NCI-H526 treated with DMSO at 0.1 percent for 48 hours (cell line): ENCODE measurements around the gene INTU.
A peak's percentile ranks its signal among the peaks of the same experiment; 100 is the strongest.
"Not testable (repeated sequence)": the region's sequence is repeated elsewhere in the genome, so short reads cannot be mapped to it uniquely, and the experiment has no call there.

Experiments
- DNase-seq: peaks from one replicate; lab custom pipeline; 2025; lab: John Stamatoyannopoulos, UW

INTU gene

DNA sequence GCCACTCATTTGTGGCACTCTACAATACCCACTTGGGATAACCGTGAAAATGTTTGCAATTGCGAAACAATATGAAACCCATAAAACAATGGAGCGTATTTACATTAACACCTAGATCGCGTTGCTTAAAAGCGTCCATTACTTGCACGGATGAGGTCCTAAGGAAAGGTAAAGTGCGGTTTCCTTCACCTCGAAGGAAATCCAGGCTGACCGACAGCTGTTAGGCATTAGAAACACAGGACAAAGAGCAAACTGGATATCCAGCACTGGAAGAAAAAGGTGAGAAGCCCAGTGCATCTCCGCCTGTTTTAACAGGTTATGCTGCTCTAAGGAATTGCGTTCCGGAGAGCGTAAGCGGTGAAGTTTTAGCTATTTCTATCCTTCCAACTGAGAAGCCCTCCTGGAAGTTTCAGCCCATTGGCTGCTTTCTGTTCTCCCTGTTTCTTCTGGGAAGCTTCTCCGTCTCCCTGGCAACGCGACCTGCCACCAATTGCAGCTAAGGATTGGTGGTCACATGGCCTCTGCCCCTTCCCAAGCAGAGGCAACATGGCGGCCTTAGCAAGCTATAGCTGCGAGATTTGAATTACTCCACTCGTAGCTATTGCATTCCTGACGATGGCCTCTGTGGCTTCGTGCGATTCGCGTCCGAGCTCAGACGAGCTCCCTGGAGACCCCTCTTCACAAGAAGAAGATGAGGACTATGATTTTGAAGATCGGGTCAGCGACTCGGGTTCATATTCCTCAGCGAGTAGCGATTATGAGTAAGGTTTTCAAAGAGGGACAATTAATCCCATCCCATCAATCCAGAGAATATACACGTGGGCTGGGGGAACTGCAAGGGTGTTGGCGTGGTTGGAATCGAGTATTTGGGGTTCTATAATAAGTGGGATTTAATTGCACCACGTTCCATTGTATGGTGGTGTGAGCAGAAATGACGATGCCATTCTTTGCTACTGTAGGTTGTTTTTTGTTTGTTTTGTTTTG is at the start of gene INTU:
TSS of gene INTU (plus strand) at position 538 of the 984 bp plus-strand sequence. CDS start at position 616, 78 bp downstream.
- DNase-seq, result peak; percentile 94

DNA sequence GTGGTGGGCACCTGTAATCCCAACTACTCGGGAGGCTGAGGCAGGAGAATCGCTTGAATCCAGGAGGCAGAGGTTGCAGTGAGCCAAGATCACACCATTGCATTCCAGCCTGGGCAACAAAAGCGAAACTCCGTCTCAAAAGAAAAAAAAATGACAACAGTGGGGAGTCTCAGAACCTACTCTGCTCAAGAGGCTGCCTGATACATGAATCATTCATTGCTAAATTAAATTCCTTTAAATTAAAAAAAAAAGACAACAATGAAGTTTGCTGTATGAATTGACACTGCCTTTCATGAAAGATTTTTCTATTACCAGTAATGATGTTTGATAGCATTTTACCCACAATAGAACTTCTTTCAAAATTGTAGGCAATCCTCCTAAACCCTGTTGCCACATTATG is 46.3 kb upstream of the INTU start:
- not testable (repeated sequence) for DNase-seq

DNA sequence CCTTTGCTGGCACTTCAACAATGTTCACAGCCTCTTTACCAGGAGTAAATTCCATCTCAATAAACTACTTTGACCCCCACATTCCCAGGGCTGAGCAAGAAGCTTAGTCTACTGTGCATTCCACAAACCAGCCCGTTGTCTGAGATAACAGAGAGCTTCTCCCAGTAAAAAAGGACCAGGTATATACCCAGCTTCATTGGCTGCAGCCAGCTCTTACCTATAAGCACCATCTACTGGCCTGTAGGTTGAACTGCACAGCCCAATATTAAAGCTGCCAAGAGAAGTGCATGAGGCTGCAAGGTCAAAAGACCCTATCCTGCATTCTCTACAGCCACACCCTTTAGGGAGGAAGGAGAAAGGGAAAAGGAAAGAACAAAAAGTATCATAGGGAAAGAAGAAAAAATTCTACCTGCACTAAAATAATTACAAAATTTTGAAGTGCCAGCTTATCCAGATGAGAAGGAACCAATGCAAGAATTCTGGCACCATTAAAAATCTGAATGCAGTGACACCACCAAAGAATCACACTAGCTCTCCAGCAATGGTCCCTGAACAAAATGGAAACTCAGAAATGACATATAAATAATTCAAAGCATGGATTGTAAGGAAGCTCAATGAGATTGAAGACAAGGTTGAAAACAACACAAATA is 45.7 kb upstream of the INTU start:
- peak; percentile 38 for DNase-seq

DNA sequence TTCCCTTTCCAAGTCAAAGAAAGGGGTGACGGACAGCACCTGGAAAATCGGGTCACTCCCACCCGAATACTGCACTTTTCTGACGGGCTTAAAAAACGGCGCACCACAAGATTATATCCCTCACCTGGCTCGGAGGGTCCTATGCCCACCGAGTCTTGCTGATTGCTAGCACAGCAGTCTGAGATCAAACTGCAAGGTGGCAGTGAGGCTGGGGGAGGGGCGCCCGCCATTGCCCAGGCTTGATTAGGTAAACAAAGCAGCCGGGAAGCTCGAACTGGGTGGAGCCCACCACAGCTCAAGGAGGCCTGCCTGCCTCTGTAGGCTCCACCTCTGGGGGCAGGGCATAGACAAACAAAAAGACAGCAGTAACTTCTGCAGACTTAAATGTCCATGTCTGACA is 43.6 kb upstream of the INTU start:
- not testable (repeated sequence) for DNase-seq

DNA sequence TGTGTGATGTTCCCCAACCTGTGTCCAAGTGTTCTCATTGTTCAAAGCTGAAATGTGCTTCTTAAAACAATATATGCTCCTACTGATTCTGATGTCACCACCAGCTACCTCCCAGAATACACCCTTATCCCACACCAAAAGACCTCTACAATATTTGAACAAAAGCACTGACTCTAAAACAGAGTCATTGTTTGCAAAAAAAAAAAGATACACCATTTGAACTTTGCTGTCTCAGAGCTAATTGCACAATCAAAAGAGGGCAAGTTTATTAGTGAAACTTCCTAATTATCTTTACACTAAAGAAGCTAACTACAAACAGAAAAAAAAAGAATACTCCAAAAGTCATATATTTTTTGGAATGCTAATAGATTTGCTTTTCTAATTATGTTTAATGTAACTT is 34.1 kb upstream of the INTU start:
- DNase-seq, result no peak

DNA sequence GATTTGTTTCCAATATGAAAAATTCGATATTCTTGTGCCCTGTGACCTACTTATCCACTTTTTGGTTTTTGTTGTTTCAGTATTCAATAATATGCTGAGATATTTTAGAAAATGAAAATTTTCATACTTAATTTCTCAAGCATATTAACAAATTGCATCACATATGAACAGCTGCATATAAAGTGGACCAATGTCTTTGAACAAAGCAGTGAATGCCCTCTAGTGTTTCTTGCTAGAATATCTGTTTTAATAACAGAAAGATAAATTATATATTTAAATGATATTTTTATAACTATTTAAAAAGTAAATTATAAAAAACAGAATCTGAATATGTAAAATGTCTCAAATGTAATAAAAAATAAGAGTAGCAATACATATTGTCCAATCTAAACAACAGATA is 31.7 kb upstream of the INTU start:
- no peak for DNase-seq

DNA sequence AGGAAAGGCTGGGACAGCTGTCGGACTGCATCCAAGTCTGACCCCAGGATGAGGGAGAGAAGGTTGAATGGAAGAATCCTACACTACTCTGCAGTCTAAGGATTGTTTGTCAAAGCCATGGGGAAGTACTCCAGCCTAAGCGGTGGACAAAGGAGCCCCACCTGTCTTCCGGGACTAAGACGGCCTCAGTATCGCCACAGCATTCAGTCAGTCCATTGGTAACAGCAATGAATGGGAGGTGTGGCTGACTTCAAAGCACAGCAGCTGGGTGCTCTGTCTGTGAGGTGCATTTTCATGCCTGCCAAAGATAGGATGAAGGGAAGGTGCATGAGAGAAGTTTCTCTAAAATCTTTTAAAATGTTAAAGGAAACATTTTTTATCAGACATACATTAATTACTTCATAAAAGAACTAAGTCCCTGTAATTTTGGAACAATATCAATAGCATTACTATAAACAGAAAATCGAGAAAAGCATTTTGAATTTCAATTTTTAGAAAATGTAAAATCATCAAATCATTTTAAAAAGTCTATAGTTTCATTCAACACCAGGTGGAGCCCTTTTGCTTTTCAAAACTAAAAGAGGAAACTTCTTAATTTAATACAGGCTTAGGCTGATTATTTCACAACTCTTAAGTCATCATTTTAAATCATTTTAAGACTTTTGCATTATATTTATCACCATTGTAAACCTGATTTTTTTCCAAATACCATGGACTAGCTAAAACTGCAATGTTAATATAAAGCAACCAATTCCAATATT is 27.6 kb upstream of the INTU start:
- peak; percentile 33 for DNase-seq

DNA sequence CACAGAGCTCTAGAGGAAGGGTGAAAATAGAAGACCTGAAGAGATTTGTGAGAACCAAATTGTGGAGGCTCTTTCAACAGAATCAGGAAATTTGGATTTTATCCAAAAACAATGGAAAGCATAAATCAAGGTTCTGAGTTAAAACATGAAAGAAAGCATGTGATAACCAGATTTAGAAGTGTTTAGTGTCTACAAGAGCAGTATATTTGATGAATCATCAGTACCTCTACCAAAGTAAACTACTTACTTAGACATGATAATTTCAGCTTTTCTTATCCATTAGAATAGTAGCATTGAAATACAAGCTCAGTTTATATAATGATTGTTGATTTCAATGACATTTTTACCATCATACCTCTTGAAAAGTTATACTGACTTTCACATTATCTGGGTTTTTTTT is 25.9 kb upstream of the INTU start:
- no peak for DNase-seq

DNA sequence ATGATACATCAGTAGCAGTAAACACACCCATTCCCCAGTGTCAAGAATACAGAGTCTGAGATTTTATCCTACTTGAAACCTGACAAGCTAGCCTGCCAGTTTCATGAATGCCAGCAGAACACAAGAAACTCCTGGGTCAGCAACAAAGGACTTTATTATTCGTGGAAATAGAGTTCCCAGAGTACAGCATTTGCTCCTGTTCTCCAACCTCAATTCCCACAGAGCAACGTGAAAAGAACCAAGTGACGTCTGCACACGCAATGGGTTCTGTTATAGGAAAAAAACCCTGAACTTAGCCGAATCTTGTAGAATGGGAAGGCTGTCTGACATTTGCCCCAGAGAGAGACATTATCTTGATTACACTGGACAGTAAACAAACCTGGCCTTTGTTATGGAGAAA is 23.3 kb upstream of the INTU start:
- DNase-seq, result no peak

DNA sequence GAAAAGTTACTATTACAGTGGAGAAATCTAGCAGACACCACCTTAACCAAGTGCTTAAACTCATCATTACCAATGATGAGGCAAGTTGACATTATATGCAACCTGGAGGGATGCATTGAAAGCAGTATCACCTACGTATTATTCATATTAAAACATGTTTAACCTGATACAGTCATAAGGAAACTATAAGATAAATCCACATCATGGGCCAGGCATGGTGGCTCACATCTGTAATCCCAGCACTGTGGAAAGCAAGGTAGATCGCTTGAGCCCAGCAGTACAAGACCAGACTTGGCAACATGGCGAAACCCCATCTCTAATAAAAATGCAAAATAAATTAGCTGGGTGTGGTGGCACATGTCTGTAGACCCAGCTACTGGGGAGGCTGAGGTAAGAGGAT is 22.3 kb upstream of the INTU start:
- DNase-seq, result no peak

DNA sequence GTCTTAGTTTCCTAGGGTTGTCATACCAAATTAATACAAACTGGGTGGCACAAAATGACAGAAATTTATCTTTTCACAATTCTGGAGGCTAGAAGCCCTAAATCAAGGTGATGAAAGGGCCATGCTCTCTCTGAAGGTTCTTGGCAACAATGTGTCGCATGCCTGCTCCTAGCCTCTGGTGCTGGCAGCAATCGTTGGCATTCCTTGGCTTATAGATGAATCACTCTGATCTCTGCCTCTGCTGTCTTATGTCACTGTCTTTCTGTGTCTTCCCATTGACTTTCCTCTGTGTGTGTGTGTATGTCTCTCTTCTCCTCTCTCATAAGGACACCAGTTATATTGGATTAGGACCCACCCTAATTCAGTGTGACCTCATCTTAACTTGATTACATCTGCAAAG is 15.9 kb upstream of the INTU start:
- no peak for DNase-seq

DNA sequence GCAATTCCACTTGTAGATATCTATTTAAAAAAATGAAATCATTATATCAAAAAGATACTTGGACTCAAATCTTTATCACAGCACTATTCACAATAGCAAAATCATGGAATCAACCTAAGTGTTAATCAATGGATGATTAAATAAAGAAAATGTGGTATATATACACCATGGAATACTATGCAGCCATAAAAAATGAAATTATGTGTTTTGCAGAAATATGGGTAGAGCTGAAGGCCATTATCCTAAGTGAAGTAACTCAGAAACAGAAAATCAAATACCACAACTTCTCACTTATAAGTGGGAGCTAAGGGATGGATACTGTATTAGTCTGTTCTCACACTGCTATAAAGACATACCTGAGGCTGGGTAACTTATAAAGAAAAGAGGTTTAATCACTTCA is 14.3 kb upstream of the INTU start:
- no peak for DNase-seq

DNA sequence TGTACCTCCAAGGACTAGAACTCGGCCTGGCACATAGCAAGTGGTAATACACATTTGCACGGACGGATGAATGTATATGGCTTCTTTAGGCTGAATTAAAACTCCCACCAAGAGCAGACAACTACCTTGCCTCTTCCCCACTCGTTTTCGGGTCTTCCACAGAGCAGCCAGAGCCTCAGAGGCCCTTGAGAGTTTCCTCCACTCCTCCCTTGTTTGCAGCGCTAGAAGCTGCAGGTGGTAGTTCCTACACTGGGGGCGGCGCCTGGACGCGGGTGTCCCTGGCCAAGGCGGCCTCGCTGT is 10.2 kb upstream of the INTU start:
- DNase-seq, result no peak

DNA sequence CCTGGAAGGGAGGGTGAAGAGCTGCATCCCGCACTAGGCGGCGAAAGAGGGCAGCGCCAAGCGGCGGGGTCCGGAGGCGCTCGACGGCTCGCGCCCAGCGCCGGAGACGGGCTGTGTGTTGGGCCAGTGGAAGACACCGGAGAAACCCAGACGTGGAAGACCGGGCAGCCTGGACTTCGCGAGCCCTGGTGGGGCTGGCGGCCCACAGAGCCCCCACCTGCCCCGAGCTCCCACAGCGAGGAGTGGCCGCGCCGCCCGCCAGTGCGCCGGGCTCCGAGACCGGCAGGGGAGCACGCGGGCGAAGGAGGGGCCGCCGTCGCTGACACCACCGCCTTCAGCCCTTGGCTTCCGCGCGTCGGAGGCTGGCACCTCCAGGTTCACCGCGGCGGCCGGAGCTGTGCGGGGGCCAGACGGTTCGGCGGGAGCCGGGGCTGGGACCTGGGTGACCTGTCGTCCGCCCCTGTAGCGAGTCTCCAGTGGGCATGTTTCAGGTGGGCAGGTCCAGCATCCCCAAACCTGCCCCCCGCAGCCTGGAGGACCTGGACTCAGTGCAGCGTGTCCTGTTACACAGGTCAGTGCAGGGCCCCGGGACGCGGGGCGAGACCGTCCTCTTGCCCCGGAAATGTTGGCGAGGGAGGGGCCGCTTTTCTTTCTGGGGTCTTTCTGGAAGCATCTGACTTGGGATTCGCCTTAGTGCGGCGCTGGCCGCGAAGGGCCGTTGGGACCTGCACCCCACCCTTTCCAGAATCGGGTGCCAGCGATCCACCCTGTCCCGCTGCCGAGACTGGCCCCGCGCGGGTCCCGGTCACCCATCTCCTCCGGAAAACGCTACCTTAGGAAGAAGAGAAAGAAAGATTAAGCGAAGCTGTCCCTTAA is 9.6 kb upstream of the INTU start:
- DNase-seq, result peak; percentile 22

DNA sequence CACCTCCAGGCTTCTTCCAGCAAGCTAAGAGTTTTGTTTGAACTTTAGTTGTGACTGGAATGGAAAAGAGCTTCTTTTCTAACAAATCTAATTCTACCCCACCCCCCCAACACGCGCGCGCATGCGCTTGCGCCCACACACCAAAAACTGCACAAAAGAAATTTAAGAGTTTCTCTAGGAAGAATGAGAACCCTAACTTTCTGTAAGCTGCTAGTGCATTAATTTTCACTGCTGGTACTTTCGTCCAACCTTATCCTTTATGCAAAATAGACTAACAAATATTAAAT is 9.0 kb upstream of the INTU start:
- DNase-seq, result no peak

DNA sequence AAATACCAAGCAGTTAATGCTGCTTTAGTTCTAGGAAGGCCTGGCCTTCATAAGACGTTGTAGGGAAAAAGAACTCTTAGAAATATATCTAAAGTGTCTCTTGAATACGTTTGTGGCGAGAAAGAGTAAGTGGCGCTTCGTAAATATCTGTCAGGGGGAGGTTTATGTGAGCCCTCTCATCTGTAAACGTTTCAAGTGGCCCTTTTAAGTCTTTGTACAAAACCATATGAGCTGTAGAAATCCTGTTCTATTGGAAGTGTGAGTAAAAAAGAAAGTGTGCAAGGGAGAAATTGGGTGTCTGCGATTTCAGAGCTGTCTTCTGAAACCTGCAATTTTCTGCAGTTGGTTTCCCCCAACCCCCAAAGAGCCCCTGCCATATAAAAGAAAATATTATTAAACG is 8.6 kb upstream of the INTU start:
- no peak for DNase-seq

DNA sequence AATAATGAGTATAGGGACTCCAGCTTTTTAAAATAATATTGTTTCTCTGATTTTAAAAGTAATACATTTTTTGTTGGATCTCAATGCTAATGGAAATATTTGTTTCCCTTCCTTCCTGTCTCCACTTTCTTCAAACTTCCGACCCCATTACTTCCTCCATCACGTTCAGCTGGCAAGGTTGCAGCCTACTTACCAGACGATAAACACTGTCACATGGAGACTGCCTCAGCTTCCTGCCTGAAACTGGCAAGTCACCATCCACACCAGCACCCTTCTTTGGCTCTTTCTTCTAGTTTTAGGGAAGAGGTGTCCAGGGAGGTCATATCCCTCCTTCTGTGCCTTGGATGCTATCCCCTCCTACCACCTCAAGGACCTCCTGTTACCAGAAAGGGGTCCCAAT is 3.4 kb upstream of the INTU start:
- no peak for DNase-seq

DNA sequence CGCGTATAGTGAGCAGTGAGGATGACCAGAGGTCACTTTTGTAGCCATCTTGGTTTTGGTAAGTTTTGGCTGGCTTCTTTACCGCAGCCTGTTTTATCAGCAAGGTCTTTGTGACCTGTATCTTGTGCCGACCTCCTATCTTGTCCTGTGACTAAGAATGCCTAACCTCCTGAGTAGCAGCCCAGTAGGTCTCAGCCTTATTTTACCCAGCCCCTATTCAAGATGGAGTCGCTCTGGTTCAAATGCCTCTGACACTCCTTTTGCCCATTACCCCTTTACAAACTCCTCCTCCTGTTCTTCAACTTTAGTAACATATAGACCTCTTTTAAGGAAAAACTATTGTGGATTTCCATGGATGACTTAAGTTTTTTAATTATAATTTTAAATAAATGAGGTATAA is 2.6 kb upstream of the INTU start:
- DNase-seq, result no peak

DNA sequence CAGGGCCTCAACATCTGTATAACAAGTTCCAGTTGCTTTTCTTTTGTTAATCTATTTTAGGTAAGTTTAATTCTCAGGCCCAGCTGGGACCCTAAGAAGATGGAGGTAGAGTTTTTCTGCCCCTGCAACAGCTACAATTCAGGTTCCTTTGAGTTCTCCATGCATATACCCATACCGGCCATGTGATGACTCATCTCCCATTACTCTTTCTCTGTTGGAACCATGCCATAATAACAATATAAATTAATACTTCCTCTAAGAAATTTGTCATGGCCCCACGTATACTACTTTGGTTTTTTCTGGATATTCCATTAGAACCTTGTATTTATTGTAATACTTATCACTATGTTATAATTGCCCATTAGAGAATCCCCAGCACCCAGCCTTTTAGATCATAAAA is 1.3 kb upstream of the INTU start:
- DNase-seq, result no peak

DNA sequence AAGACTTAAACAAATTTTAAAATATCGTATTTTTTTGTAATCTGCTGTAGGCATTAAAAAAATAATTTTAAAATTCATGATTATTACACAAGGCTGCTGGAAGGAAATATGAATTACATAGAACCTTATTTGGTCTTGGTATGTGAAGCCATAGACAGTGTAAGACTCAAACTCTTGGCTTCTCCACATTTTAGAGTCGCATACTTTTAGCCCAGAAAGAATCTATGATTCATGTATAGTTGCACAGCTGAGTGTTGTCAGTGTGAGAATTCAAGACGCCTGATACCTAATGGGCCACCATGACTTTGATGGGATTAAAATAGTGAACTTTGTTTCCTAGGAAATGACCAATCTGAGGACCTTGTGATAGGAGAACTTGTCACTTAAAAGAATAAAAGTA is 1.4 kb downstream of the INTU start:
- no peak for DNase-seq

DNA sequence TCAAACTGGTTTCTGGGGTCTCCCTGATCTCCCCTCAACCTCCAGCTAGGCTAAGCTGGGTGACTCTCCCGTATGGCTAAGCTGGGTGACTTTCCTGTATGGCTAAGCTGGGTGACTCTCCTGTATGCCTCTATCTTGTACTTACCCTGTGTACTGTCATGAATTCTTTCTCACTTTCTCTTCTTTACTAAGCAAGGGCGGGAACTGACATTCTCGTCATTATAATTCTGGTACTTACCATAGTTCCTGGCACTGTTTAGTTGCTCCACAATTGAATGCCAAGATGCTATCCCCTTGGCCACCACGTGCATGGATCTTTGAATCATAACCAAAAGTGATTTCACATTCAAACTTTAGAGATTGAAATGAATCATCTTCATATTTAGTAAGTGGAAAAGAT is 8.8 kb downstream of the INTU start:
- no peak for DNase-seq

DNA sequence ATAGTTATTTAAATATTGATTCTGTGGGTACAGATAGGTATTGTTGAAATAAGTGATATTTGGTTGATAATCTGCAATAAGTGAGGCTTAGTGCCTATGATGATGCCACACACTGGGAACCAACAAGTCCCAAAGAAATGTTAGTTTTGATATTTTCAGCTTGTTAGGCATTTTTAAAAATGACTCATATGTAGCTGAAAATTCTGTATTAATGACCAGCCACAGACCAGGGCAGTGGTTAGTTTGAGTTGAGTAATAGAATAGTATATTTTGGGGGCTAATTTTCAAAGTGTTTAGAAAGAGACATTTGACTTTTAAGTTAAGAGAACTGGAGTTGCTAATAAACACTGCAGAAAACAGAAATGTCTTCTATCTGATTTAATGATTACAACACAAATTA is 9.4 kb downstream of the INTU start:
- no peak for DNase-seq
